Breast epithelium (tissue), 4 donors: ENCODE results near the gene POU6F1. TPM values are rescaled to one million over a fixed set of nuclear protein-coding genes. Genes with fewer than 3 reads are reported as not detected.

Experiments
- DNase-seq, 2 donors: peaks; one replicate each; pipeline ENCODE4 v3.0.0-alpha.2; 2019; ENCODE audit warnings: low spot score in 2 of 2
- H3K27ac ChIP-seq, 2 donors: fragments of 200-600 bp; sonication (generic) in 1 of 2; one replicate each; pipeline ENCODE4 v1.5.1; 2016 to 2019; ENCODE audit warnings: mild to moderate bottlenecking in 1 of 2
- H3K27me3 ChIP-seq, 2 donors: fragments of 200-600 bp; sonication (generic) in 1 of 2; one replicate each; pipeline versions ENCODE4 v1.5.1 to v1.6.0; 2017 to 2019; ENCODE audit warnings: control low read depth in 1 of 2, mild to moderate bottlenecking in 1 of 2
- H3K36me3 ChIP-seq: fragments of 200-600 bp; one replicate; pipeline ENCODE4 v1.5.1; 2019
- H3K4me1 ChIP-seq, 2 donors: fragments of 200-600 bp; sonication (generic); one replicate each; pipeline ENCODE4 v1.5.1; 2016 to 2019; ENCODE audit warnings: control low read depth in 1 of 2
- H3K4me3 ChIP-seq, 3 donors: fragments of 200-600 bp; sonication (generic); 1 replicate in 2 of 3; 2 replicates in 1 of 3; pipeline ENCODE4 v1.5.1; 2016 to 2019; ENCODE audit warnings: mild to moderate bottlenecking in 3 of 3, moderate library complexity in 2 of 3
- H3K9me3 ChIP-seq, 2 donors: fragments of 200-600 bp; sonication (generic) in 1 of 2; one replicate each; pipeline ENCODE4 v1.5.1; 2016 to 2019; ENCODE audit warnings: control low read depth in 1 of 2
- POLR2A ChIP-seq: fragments of 450-650 bp; IDR thresholded peaks from one replicate; pipeline ENCODE4 v1.6.1; 2016; ENCODE audit warnings: antibody characterized with exemption, mild to moderate bottlenecking, moderate library complexity
- POLR2AphosphoS5 ChIP-seq, 3 donors: sonication (generic); formaldehyde crosslinking; IDR thresholded peaks; one replicate each; pipeline ENCODE4 v1.6.1; 2017; ENCODE audit warnings: antibody characterized with exemption in 3 of 3
- intact Hi-C: fragments of 100-400 bp; cut with DNase I; formaldehyde crosslinking; loops from one replicate; pipeline ENCODE4 v1.15.1; 2023; ENCODE audit warnings: low total_unique reads
- total RNA-seq, 3 donors: library from RNA; depleted of rRNA; stranded (reverse); fragments of >200 nt; gene quantifications; one replicate each; pipeline ENCODE4 v1.1.0, GENCODE V29; 2016
- TF ChIP-seq, protein P1 (sequence below), 3 donors: fragments of 450-650 bp; IDR thresholded peaks; one replicate each; pipeline ENCODE4 v1.5.1; 2016 to 2017; ENCODE audit warnings: antibody characterized with exemption in 3 of 3, mild to moderate bottlenecking in 3 of 3, moderate library complexity in 3 of 3

The POU6F1 gene, protein sequence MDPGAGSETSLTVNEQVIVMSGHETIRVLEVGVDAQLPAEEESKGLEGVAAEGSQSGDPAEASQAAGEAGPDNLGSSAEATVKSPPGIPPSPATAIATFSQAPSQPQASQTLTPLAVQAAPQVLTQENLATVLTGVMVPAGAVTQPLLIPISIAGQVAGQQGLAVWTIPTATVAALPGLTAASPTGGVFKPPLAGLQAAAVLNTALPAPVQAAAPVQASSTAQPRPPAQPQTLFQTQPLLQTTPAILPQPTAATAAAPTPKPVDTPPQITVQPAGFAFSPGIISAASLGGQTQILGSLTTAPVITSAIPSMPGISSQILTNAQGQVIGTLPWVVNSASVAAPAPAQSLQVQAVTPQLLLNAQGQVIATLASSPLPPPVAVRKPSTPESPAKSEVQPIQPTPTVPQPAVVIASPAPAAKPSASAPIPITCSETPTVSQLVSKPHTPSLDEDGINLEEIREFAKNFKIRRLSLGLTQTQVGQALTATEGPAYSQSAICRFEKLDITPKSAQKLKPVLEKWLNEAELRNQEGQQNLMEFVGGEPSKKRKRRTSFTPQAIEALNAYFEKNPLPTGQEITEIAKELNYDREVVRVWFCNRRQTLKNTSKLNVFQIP
- 10 to 100 TPM; 10.5 to 23.3 (median 15.2) TPM for total RNA-seq

DNA sequence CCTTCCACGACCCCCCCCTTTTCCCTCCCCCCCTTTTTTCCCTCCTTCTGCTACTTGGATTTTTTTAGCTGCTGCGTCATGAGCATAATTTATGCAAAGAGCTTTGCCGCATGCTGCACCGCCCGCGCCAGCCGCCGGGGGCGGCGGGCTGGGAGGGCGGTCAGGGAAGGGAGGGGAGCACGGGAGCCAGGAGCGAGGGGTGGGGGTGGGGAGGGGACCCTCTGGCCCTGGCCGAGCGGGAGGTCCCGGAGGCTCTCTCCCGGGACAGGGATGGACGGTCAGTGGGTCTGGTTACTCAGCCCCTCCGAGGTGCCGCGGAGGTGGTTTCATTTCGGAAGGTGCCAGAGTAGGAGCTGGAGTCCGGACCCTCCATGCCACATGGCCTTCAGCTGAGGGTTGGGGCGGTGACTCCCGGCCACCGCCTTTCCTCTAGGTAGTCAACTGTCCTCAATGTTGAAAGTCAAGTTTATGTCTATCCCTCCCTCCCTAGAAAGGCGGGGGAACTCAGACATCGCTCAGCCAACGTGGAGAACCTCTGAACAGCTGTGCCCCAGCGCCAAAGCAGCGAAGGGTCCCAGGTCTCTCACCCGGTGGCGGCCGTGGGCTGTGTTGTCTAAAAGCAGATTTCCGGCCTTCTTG lies at the start of gene POU6F1:
POU6F1 (minus strand) TSS at position 95 of the 639 bp plus-strand sequence. CDS start 11,226 bp downstream, outside the sequence.
- peak; percentile 34 to 80 (median 50) for TF ChIP-seq POLR2AphosphoS5 (IDR thresholded peaks at IDR 0.05)
- TF ChIP-seq, protein P1, sequence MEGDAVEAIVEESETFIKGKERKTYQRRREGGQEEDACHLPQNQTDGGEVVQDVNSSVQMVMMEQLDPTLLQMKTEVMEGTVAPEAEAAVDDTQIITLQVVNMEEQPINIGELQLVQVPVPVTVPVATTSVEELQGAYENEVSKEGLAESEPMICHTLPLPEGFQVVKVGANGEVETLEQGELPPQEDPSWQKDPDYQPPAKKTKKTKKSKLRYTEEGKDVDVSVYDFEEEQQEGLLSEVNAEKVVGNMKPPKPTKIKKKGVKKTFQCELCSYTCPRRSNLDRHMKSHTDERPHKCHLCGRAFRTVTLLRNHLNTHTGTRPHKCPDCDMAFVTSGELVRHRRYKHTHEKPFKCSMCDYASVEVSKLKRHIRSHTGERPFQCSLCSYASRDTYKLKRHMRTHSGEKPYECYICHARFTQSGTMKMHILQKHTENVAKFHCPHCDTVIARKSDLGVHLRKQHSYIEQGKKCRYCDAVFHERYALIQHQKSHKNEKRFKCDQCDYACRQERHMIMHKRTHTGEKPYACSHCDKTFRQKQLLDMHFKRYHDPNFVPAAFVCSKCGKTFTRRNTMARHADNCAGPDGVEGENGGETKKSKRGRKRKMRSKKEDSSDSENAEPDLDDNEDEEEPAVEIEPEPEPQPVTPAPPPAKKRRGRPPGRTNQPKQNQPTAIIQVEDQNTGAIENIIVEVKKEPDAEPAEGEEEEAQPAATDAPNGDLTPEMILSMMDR (IDR thresholded peaks at IDR 0.05): peak in 2 of 3 donors; percentile 45 to 67
- TF ChIP-seq POLR2A: no peak
- Histone ChIP-seq H3K36me3 (no peaks in the 10 kb centered on the region), H3K27me3 (no peaks in the 10 kb centered on the region), H3K4me3 (peak within 1 kb of the TSS; percentile 64 to 91 (median 91)), H3K4me1 (no peaks in the 10 kb centered on the region), H3K27ac (peak within 1 kb of the TSS; percentile 96 to 99), H3K9me3 (no peaks in the 10 kb centered on the region)
- peak; percentile 67 to 73 for DNase-seq
- intact Hi-C loops: no loop called here

DNA sequence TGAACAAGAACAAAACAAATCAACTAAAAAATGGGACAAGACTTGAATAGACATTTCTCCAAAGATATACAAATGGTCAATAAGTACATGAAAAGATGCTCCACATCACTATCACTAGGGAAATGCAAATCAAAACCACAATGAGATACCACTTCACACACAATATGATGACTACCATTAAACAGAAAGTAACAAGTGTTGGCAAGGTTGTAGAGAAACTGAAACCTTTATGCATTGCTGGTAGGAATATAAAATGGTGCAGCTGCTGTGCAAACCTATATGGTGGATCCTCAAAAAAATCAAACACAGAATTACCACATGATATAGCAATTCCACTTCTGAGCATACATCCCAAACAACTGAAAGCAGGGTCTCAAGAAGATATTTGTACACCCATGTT lies 47.2 kb upstream of the POU6F1 start:
- intact Hi-C loops: no loop called here
- DNase-seq: no peak
- H3K27me3 ChIP-seq: no peaks in the 10 kb centered on the region

DNA sequence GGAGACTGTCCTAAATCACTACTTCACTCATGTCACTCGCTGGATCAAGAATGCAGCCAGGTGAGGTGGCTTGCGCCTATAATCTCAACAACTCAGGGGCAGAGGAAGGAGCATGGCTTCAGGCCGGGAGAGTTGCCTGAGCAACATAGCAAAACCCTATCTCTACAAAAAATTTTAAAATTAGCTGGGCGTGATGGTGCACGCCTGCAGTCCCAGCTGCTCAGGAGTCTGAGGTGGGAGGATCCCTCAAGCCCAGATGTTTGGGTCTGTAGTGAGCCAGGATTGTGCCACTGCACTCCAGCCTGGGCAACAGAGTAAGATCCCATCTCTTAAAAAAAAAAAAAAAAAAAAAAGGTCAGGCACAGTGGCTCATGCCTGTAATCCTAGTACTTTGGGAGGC lies 46.4 kb upstream of the POU6F1 start:
- intact Hi-C loops: no loop called here
- TF ChIP-seq, protein P1 (IDR thresholded peaks at IDR 0.05): no peak
- TF ChIP-seq POLR2AphosphoS5 (IDR thresholded peaks at IDR 0.05) (no peak), POLR2A (no peak)
- Histone ChIP-seq H3K4me3 (no peak overlapping the region), H3K4me1 (no peaks in the 10 kb centered on the region), H3K9me3 (no peaks in the 10 kb centered on the region), H3K27ac (no peak overlapping the region), H3K36me3 (no peaks in the 10 kb centered on the region), H3K27me3 (no peaks in the 10 kb centered on the region)
- no peak for DNase-seq

More for the DNA sequence above, 47.2 kb upstream of the POU6F1 start:
- Histone ChIP-seq H3K36me3 (no peaks in the 10 kb centered on the region), H3K4me1 (no peaks in the 10 kb centered on the region), H3K4me3 (no peak overlapping the region), H3K27ac (no peak overlapping the region), H3K9me3 (no peaks in the 10 kb centered on the region)
- TF ChIP-seq POLR2AphosphoS5 (IDR thresholded peaks at IDR 0.05) (no peak), POLR2A (no peak)
- TF ChIP-seq, protein P1 (IDR thresholded peaks at IDR 0.05): no peak

DNA sequence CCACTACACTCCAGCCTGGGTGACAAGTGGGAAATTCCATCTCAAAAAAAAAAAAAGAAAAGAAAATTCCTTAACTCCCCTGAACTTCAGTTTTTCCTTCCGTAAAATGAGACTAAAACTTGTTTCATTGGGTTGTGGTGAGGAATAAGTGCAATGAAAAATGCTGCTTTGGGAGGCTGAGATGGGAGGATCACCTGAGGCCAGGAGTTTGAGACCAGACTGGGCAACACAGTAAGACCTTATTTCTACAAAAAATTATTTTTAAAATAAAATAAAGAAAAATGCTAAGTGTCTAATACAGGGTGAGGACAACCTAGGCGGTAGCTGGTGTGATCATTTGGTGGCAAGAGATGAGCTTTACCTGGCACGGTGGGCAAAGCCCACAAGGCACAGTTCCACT lies 45.5 kb upstream of the POU6F1 start:
- TF ChIP-seq, protein P1 (IDR thresholded peaks at IDR 0.05): no peak
- TF ChIP-seq POLR2AphosphoS5 (IDR thresholded peaks at IDR 0.05): no peak
- no peak for TF ChIP-seq POLR2A
- intact Hi-C loops: no loop called here

More for the DNA sequence above, 45.5 kb upstream of the POU6F1 start:
- Histone ChIP-seq H3K4me1 (no peaks in the 10 kb centered on the region), H3K4me3 (no peak overlapping the region), H3K36me3 (no peaks in the 10 kb centered on the region), H3K27ac (no peak overlapping the region), H3K9me3 (no peaks in the 10 kb centered on the region), H3K27me3 (no peaks in the 10 kb centered on the region)
- DNase-seq: no peak
